ENCODE measurements around the gene SLC44A3.

GRCh38 chr1:94772230-94772641 is 47.9 kb upstream of the SLC44A3 start:
- TF ChIP-seq CTCF (IDR thresholded peaks at IDR 0.05; ENCODE audit: low read length) = no peak
- no peak for TF ChIP-seq EZH2phosphoT487 (IDR thresholded peaks at IDR 0.05; ENCODE audit: low read length)
- TF ChIP-seq EZH2 (optimal IDR thresholded peaks at IDR 0.05; ENCODE audit: low read depth, low read length) = no peak
